OCI-LY3 (cell line): Measurements from ENCODE around the gene SESN1.

Source experiments
- EZH2phosphoT487 ChIP-seq: fragments of 200-600 bp; shearing (Covaris generic); IDR thresholded peaks from 2 replicates; pipeline ENCODE4 v1.6.1; 2018; ENCODE audit warnings: antibody characterized with exemption, mixed run types, low read depth
- TF ChIP-seq, protein P1 (sequence below): fragments of 200-600, 300-600 bp; sonication (generic); IDR thresholded peaks from 2 replicates; pipeline ENCODE4 v1.5.1; 2014; ENCODE audit warnings: antibody characterized with exemption, low read length, low read depth

DNA sequence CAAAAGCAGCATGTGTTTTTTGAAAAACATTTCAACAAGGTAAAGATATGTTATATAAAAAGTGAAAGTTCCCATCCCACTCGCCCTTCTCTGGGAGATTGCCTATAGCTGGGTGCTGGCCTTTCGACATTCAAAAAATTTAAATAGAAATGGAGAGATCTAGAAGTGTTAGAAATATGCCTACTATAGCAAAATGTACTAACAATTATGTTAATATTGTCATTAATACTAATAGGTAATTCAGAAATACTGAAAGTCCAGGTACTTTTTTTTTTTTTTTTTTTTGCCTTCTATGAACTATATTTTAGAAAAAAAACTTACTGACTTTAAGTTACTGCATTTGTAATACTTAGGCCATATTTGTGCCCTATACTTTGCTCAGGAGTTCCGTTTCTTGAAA, 87.1 kb downstream of the SESN1 start:
- TF ChIP-seq, protein P1, sequence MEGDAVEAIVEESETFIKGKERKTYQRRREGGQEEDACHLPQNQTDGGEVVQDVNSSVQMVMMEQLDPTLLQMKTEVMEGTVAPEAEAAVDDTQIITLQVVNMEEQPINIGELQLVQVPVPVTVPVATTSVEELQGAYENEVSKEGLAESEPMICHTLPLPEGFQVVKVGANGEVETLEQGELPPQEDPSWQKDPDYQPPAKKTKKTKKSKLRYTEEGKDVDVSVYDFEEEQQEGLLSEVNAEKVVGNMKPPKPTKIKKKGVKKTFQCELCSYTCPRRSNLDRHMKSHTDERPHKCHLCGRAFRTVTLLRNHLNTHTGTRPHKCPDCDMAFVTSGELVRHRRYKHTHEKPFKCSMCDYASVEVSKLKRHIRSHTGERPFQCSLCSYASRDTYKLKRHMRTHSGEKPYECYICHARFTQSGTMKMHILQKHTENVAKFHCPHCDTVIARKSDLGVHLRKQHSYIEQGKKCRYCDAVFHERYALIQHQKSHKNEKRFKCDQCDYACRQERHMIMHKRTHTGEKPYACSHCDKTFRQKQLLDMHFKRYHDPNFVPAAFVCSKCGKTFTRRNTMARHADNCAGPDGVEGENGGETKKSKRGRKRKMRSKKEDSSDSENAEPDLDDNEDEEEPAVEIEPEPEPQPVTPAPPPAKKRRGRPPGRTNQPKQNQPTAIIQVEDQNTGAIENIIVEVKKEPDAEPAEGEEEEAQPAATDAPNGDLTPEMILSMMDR: no peak
- TF ChIP-seq EZH2phosphoT487: no peak
